ENCODE measurements around the gene OR4N2.
"Not testable (repeated sequence)": the region's sequence is repeated elsewhere in the genome, so short reads cannot be mapped to it uniquely, and the experiment has no call there.

Gene OR4N2

GRCh38 chr14:19828314-19828713 is 24.7 kb downstream of the OR4N2 start:
- Histone ChIP-seq H3K9me3 (ENCODE audit: control insufficient read depth in 5 of 5, low read length in 5 of 5) (no peaks in the 10 kb centered on the region), H3K27me3 (ENCODE audit: control insufficient read depth in 5 of 5, insufficient read depth in 4 of 5, low read length in 5 of 5) (no peaks in the 10 kb centered on the region), H3K27ac (ENCODE audit: low read depth, low read length) (no peak overlapping the region), H3K4me3 (ENCODE audit: low read depth in 1 of 5, low read length in 5 of 5) (no peak overlapping the region), H3K4me1 (ENCODE audit: control insufficient read depth in 5 of 5, insufficient read depth in 5 of 5, low read length in 5 of 5) (no peaks in the 10 kb centered on the region), H3K9ac (ENCODE audit: low read length in 5 of 5) (no peak overlapping the region), H3K36me3 (ENCODE audit: control insufficient read depth in 5 of 5, insufficient read depth in 5 of 5, low read length in 5 of 5) (no peaks in the 10 kb centered on the region)

- H3K9me3 ChIP-seq (ENCODE audit: control insufficient read depth in 5 of 5, low read length in 5 of 5); H3K36me3 ChIP-seq (ENCODE audit: control insufficient read depth in 5 of 5, insufficient read depth in 5 of 5, low read length in 5 of 5); H3K9ac ChIP-seq (ENCODE audit: low read length in 5 of 5); H3K4me1 ChIP-seq (ENCODE audit: control insufficient read depth in 5 of 5, insufficient read depth in 5 of 5, low read length in 5 of 5); H3K4me3 ChIP-seq (ENCODE audit: low read depth in 1 of 5, low read length in 5 of 5); H3K27me3 ChIP-seq (ENCODE audit: control insufficient read depth in 5 of 5, insufficient read depth in 4 of 5, low read length in 5 of 5); H3K27ac ChIP-seq (ENCODE audit: low read depth, low read length): not testable (repeated sequence)
Observed at GRCh38 chr14:19834203-19834848, 30.8 kb downstream of the OR4N2 start.

GRCh38 chr14:19838433-19838832 is 34.9 kb downstream of the OR4N2 start:
- Histone ChIP-seq H3K27ac (ENCODE audit: low read depth, low read length) (no peak overlapping the region), H3K4me3 (ENCODE audit: low read depth in 1 of 5, low read length in 5 of 5) (no peak overlapping the region), H3K9ac (ENCODE audit: low read length in 5 of 5) (no peak overlapping the region), H3K4me1 (ENCODE audit: control insufficient read depth in 5 of 5, insufficient read depth in 5 of 5, low read length in 5 of 5) (no peaks in the 10 kb centered on the region), H3K36me3 (ENCODE audit: control insufficient read depth in 5 of 5, insufficient read depth in 5 of 5, low read length in 5 of 5) (no peaks in the 10 kb centered on the region), H3K27me3 (ENCODE audit: control insufficient read depth in 5 of 5, insufficient read depth in 4 of 5, low read length in 5 of 5) (peaks cover 0 to 5% (median 0%) of the 10 kb centered on the region in 5 donors), H3K9me3 (ENCODE audit: control insufficient read depth in 5 of 5, low read length in 5 of 5) (peaks cover 0 to 9% (median 7%) of the 10 kb centered on the region in 5 donors)

- no peak overlapping the region for H3K27ac ChIP-seq (ENCODE audit: low read depth, low read length)
- no peak overlapping the region for H3K9ac ChIP-seq (ENCODE audit: low read length in 5 of 5)
- no peaks in the 10 kb centered on the region for H3K4me1 ChIP-seq (ENCODE audit: control insufficient read depth in 5 of 5, insufficient read depth in 5 of 5, low read length in 5 of 5)
- no peaks in the 10 kb centered on the region for H3K9me3 ChIP-seq (ENCODE audit: control insufficient read depth in 5 of 5, low read length in 5 of 5)
- H3K36me3 ChIP-seq (ENCODE audit: control insufficient read depth in 5 of 5, insufficient read depth in 5 of 5, low read length in 5 of 5) = no peaks in the 10 kb centered on the region
- H3K27me3 ChIP-seq (ENCODE audit: control insufficient read depth in 5 of 5, insufficient read depth in 4 of 5, low read length in 5 of 5) = no peaks in the 10 kb centered on the region
- H3K4me3 ChIP-seq (ENCODE audit: low read depth in 1 of 5, low read length in 5 of 5) = no peak overlapping the region
Observed at GRCh38 chr14:19851365-19851764, 47.8 kb downstream of the OR4N2 start.

GRCh38 chr14:19866061-19866669 is 62.6 kb downstream of the OR4N2 start:
- not testable (repeated sequence) for H3K4me1 ChIP-seq (ENCODE audit: control insufficient read depth in 5 of 5, insufficient read depth in 5 of 5, low read length in 5 of 5); H3K4me3 ChIP-seq (ENCODE audit: low read depth in 1 of 5, low read length in 5 of 5); H3K27ac ChIP-seq (ENCODE audit: low read depth, low read length); H3K9ac ChIP-seq (ENCODE audit: low read length in 5 of 5); H3K9me3 ChIP-seq (ENCODE audit: control insufficient read depth in 5 of 5, low read length in 5 of 5); H3K36me3 ChIP-seq (ENCODE audit: control insufficient read depth in 5 of 5, insufficient read depth in 5 of 5, low read length in 5 of 5); H3K27me3 ChIP-seq (ENCODE audit: control insufficient read depth in 5 of 5, insufficient read depth in 4 of 5, low read length in 5 of 5)

GRCh38 chr14:19873178-19873577 is 69.6 kb downstream of the OR4N2 start:
- no peaks in the 10 kb centered on the region for H3K9me3 ChIP-seq (ENCODE audit: control insufficient read depth in 5 of 5, low read length in 5 of 5)
- H3K9ac ChIP-seq (ENCODE audit: low read length in 5 of 5) = no peak overlapping the region
- no peak overlapping the region for H3K27ac ChIP-seq (ENCODE audit: low read depth, low read length)
- peak overlapping the region in 3 of 5 donors; percentile 10 to 45 (median 23) for H3K4me3 ChIP-seq (ENCODE audit: low read depth in 1 of 5, low read length in 5 of 5)
- H3K4me1 ChIP-seq (ENCODE audit: control insufficient read depth in 5 of 5, insufficient read depth in 5 of 5, low read length in 5 of 5) = no peaks in the 10 kb centered on the region
- H3K27me3 ChIP-seq (ENCODE audit: control insufficient read depth in 5 of 5, insufficient read depth in 4 of 5, low read length in 5 of 5) = no peaks in the 10 kb centered on the region
- H3K36me3 ChIP-seq (ENCODE audit: control insufficient read depth in 5 of 5, insufficient read depth in 5 of 5, low read length in 5 of 5) = no peaks in the 10 kb centered on the region

GRCh38 chr14:19874842-19875241 is 71.3 kb downstream of the OR4N2 start, which contains the start of gene OR4K2:
OR4K2 (plus strand) TSS chr14:19875142; CDS start chr14:19876268, 1,126 bp downstream.
- no peak within 1 kb of the TSS for H3K9ac ChIP-seq (ENCODE audit: low read length in 5 of 5)
- no peak within 1 kb of the TSS for H3K4me3 ChIP-seq (ENCODE audit: low read depth in 1 of 5, low read length in 5 of 5)
- H3K9me3 ChIP-seq (ENCODE audit: control insufficient read depth in 5 of 5, low read length in 5 of 5) = no peaks in the 10 kb centered on the region
- H3K36me3 ChIP-seq (ENCODE audit: control insufficient read depth in 5 of 5, insufficient read depth in 5 of 5, low read length in 5 of 5) = no peaks in the 10 kb centered on the region
- no peak within 1 kb of the TSS for H3K27ac ChIP-seq (ENCODE audit: low read depth, low read length)
- no peaks in the 10 kb centered on the region for H3K27me3 ChIP-seq (ENCODE audit: control insufficient read depth in 5 of 5, insufficient read depth in 4 of 5, low read length in 5 of 5)
- H3K4me1 ChIP-seq (ENCODE audit: control insufficient read depth in 5 of 5, insufficient read depth in 5 of 5, low read length in 5 of 5) = no peaks in the 10 kb centered on the region

- Histone ChIP-seq H3K36me3 (ENCODE audit: control insufficient read depth in 5 of 5, insufficient read depth in 5 of 5, low read length in 5 of 5) (no peaks in the 10 kb centered on the region), H3K4me1 (ENCODE audit: control insufficient read depth in 5 of 5, insufficient read depth in 5 of 5, low read length in 5 of 5) (no peaks in the 10 kb centered on the region), H3K27me3 (ENCODE audit: control insufficient read depth in 5 of 5, insufficient read depth in 4 of 5, low read length in 5 of 5) (no peaks in the 10 kb centered on the region), H3K9ac (ENCODE audit: low read length in 5 of 5) (no peak overlapping the region), H3K4me3 (ENCODE audit: low read depth in 1 of 5, low read length in 5 of 5) (no peak overlapping the region), H3K27ac (ENCODE audit: low read depth, low read length) (no peak overlapping the region), H3K9me3 (ENCODE audit: control insufficient read depth in 5 of 5, low read length in 5 of 5) (no peaks in the 10 kb centered on the region)
Observed at GRCh38 chr14:19878029-19878642, 74.6 kb downstream of the OR4N2 start.
